Lower lobe of right lung (tissue), 2 donors: ENCODE data around the gene PRM1. TPM values are rescaled to one million over a fixed set of nuclear protein-coding genes. Genes with fewer than 3 reads are reported as not detected.

ENCODE experiments used
- ATAC-seq, 2 donors: fragments of 200-7000 bp; cut with Tn5 transposase; one replicate each; pipeline ENCODE4 v1.9.1; 2020 to 2022; ENCODE audit warnings: mild to moderate bottlenecking in 2 of 2, moderate library complexity in 2 of 2
- DNase-seq: peaks from one replicate; pipeline ENCODE4 v3.0.0-alpha.2; 2020
- H3K27ac ChIP-seq: fragments of 200-600 bp; one replicate; pipeline ENCODE4 v1.8.0; 2022
- H3K27me3 ChIP-seq: fragments of 200-600 bp; one replicate; pipeline ENCODE4 v1.8.0; 2022; ENCODE audit warnings: low read depth
- H3K36me3 ChIP-seq: fragments of 200-600 bp; one replicate; pipeline ENCODE4 v1.8.0; 2022; ENCODE audit warnings: mild to moderate bottlenecking
- H3K4me1 ChIP-seq: fragments of 200-600 bp; one replicate; pipeline ENCODE4 v1.8.0; 2022
- H3K4me3 ChIP-seq: fragments of 200-600 bp; one replicate; pipeline ENCODE4 v1.8.0; 2022; ENCODE audit warnings: mild to moderate bottlenecking
- H3K9me3 ChIP-seq: fragments of 200-600 bp; one replicate; pipeline ENCODE4 v1.8.0; 2022
- CTCF ChIP-seq: fragments of 200-600 bp; IDR thresholded peaks from one replicate; pipeline ENCODE4 v1.8.0; 2022; ENCODE audit warnings: antibody characterized with exemption, mild to moderate bottlenecking
- intact Hi-C: fragments of 100-400 bp; cut with DNase I; formaldehyde crosslinking; loops from one replicate; pipeline ENCODE4 v1.11.0; 2022
- total RNA-seq: library from RNA; stranded (reverse); fragmentation: NEBNext Ultra II Directional; extraction: Animal tissue kit (Norgen Biotek cat#: 25700); gene quantifications from one replicate; pipeline ENCODE4 v1.2.1, GENCODE V29; 2021
- donor health status: DM: no; HTN: yes; CAD: no; lungs with severe emphysema.

PRM1 gene
- total RNA-seq, 1 donor from 2014 or later = not detected

GRCh38 chr16:11255737-11256660, 25.1 kb downstream of the PRM1 start, which contains the start of gene SOCS1:
Gene SOCS1, minus strand, starts transcription at chr16:11256204. Its CDS starts 726 bp downstream, at chr16:11255478.
- H3K36me3 ChIP-seq = peaks cover 5% of the 10 kb centered on the region
- intact Hi-C loops = no loop called here
- H3K4me3 ChIP-seq = peak within 1 kb of the TSS; percentile 90
- DNase-seq (peak; percentile 90), ATAC-seq (peak; percentile 84 to 91)
- peak within 1 kb of the TSS; percentile 98 for H3K27ac ChIP-seq
- TF ChIP-seq CTCF = peak; percentile 79
- no peaks in the 10 kb centered on the region for H3K9me3 ChIP-seq
- no peaks in the 10 kb centered on the region for H3K27me3 ChIP-seq
- H3K4me1 ChIP-seq = peaks cover 56% of the 10 kb centered on the region

GRCh38 chr16:11254913-11255736, 26.0 kb downstream of the PRM1 start:
- no peak for TF ChIP-seq CTCF
- DNase-seq = peak; percentile 74
- Histone ChIP-seq H3K4me3 (peak overlapping the region; percentile 90), H3K4me1 (peaks cover 56% of the 10 kb centered on the region), H3K27me3 (no peaks in the 10 kb centered on the region), H3K27ac (peak overlapping the region; percentile 98), H3K9me3 (no peaks in the 10 kb centered on the region), H3K36me3 (peaks cover 5% of the 10 kb centered on the region)
- intact Hi-C loops = loop anchor here (5.0 kb wide), 1 partner anchor 283 kb away; no protein-coding TSS in a partner anchor
- peak; percentile 3 to 7 for ATAC-seq

- Histone ChIP-seq H3K4me3 (peak overlapping the region; percentile 90), H3K4me1 (peaks cover 49% of the 10 kb centered on the region), H3K27ac (peak overlapping the region; percentile 98), H3K36me3 (peaks cover 5% of the 10 kb centered on the region), H3K27me3 (no peaks in the 10 kb centered on the region), H3K9me3 (no peaks in the 10 kb centered on the region)
- intact Hi-C loops = loop anchor here (5.0 kb wide), 1 partner anchor 282 kb away; no protein-coding TSS in a partner anchor
- DNase-seq = no peak
- no peak for ATAC-seq
- TF ChIP-seq CTCF = no peak
These were observed 26.9 kb downstream of the PRM1 start for GRCh38 chr16:11253995-11254912.

GRCh38 chr16:11253009-11253994, 27.8 kb downstream of the PRM1 start:
- peaks cover 5% of the 10 kb centered on the region for H3K36me3 ChIP-seq
- no peak for TF ChIP-seq CTCF
- H3K9me3 ChIP-seq = no peaks in the 10 kb centered on the region
- intact Hi-C loops = loop anchor here (5.0 kb wide), 1 partner anchor 281 kb away; no protein-coding TSS in a partner anchor
- H3K27ac ChIP-seq = no peak overlapping the region
- DNase-seq (no peak), ATAC-seq (no peak)
- peak overlapping the region; percentile 90 for H3K4me3 ChIP-seq
- H3K27me3 ChIP-seq = no peaks in the 10 kb centered on the region
- peaks cover 40% of the 10 kb centered on the region for H3K4me1 ChIP-seq
